GM20000 (cell line): ENCODE results near the gene AFF3.

Experiments used
- DNase-seq: peaks from one replicate; pipeline ENCODE4 v3.0.0; 2012; ENCODE audit warnings: low spot score
- TF ChIP-seq, protein P1 (sequence below): IDR thresholded peaks from 2 replicates; pipeline ENCODE4 v1.5.1; 2012; ENCODE audit warnings: mild to moderate bottlenecking, control low read depth; ENCODE audit errors: extremely low read depth, missing control alignments

Gene AFF3

DNA sequence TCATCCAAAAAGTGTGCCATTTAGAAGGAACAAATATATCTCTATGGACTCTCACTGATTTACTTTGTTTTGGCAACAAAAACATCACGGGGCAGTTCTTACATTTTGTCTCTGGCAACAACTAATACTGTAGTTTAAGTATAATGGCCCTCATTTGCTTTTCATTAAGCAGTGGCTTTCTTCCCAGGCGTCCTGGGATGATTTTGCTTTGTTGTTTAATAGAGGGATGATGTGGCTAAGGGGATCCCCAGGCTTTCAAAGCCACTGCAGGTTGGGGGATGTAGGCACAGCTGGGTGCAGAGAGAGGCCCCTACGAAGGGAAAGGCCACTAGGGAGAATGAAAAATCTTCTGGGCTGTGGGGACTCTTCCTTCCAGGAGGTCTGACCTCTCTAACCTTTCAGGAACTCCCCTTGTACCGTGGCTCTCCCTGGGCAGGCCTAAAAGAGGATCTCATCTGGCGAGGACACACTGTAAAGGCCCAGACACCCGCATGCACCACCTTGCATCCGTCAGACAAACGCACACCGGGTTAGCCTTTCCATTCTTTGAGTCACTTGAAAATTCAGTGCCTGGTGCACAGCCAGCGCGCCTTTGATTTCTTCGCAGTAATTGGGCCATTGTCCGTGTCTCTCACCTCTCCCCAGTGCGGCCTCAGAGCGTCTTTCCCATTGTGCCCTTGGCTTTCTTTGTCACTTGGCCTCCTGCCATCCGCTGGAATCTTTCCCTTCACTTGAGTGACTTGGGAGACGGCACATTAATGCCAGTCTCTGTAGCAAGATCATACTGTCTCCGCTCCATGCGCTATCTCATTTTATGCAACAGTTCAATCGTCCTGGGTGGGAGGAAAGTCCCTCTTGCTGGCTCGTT lies 40.3 kb upstream of the AFF3 start:
- DNase-seq = no peak
- TF ChIP-seq, protein P1, sequence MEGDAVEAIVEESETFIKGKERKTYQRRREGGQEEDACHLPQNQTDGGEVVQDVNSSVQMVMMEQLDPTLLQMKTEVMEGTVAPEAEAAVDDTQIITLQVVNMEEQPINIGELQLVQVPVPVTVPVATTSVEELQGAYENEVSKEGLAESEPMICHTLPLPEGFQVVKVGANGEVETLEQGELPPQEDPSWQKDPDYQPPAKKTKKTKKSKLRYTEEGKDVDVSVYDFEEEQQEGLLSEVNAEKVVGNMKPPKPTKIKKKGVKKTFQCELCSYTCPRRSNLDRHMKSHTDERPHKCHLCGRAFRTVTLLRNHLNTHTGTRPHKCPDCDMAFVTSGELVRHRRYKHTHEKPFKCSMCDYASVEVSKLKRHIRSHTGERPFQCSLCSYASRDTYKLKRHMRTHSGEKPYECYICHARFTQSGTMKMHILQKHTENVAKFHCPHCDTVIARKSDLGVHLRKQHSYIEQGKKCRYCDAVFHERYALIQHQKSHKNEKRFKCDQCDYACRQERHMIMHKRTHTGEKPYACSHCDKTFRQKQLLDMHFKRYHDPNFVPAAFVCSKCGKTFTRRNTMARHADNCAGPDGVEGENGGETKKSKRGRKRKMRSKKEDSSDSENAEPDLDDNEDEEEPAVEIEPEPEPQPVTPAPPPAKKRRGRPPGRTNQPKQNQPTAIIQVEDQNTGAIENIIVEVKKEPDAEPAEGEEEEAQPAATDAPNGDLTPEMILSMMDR = no peak

- no peak for DNase-seq
- TF ChIP-seq, protein P1 = no peak
Observed at GRCh38 chr2:100180503-100180902, 38.1 kb upstream of the AFF3 start.

- DNase-seq = no peak
- TF ChIP-seq, protein P1 = no peak
Observed at GRCh38 chr2:100179806-100180205, 37.4 kb upstream of the AFF3 start.

- TF ChIP-seq, protein P1 = no peak
- DNase-seq = no peak
Observed at GRCh38 chr2:100178864-100179263, 36.5 kb upstream of the AFF3 start.

- DNase-seq = no peak
- TF ChIP-seq, protein P1 = no peak
Observed at GRCh38 chr2:100178085-100178788, 35.8 kb upstream of the AFF3 start.

GRCh38 chr2:100176925-100177324 lies 34.5 kb upstream of the AFF3 start:
- no peak for DNase-seq
- TF ChIP-seq, protein P1 = no peak

GRCh38 chr2:100174026-100174431 lies 31.6 kb upstream of the AFF3 start:
- TF ChIP-seq, protein P1 = no peak
- peak; percentile 1 for DNase-seq
